G401.6 (cell line): ENCODE results near the gene TRIM24.

Experiments
- FAIRE-seq: peaks from 2 replicates; lab custom pipeline; 2012; peaks lifted over from hg19 to GRCh38; lab: Jason Lieb, UNC

TRIM24 gene

GRCh38 chr7:138625849-138626230, 165.8 kb downstream of the TRIM24 start:
- no peak for FAIRE-seq

- no peak for FAIRE-seq
Measured at GRCh38 chr7:138626846-138627245, 166.8 kb downstream of the TRIM24 start.

GRCh38 chr7:138627361-138627760, 167.3 kb downstream of the TRIM24 start:
- no peak for FAIRE-seq

GRCh38 chr7:138630059-138630610, 170.1 kb downstream of the TRIM24 start:
- FAIRE-seq: no peak

- no peak for FAIRE-seq
Measured at GRCh38 chr7:138632384-138632783, 172.3 kb downstream of the TRIM24 start.

- FAIRE-seq: no peak
Measured at GRCh38 chr7:138632826-138633602, 173.0 kb downstream of the TRIM24 start.
